Brain pericyte (primary cell): ENCODE data around the gene SPATA12.

Experiments used
- DNase-seq: peaks from one replicate; pipeline ENCODE4 v3.0.0-alpha.2; 2012; ENCODE audit warnings: low read depth, low spot score

Gene SPATA12

GRCh38 chr3:57112206-57112605 is 51.7 kb downstream of the SPATA12 start:
- DNase-seq, result no peak

GRCh38 chr3:57116501-57116900 is 56.0 kb downstream of the SPATA12 start:
- no peak for DNase-seq

- no peak for DNase-seq
Observed at GRCh38 chr3:57118254-57118653, 57.8 kb downstream of the SPATA12 start.

- no peak for DNase-seq
Observed at GRCh38 chr3:57120040-57120439, 59.6 kb downstream of the SPATA12 start.

- DNase-seq, result no peak
Observed at GRCh38 chr3:57120451-57121174, 60.1 kb downstream of the SPATA12 start.
